ACHN (cell line): Measurements from ENCODE around the gene COG3.

Source experiments
- DNase-seq: peaks from one replicate; pipeline ENCODE4 v3.0.0-alpha.2; 2015
- in situ Hi-C: cut with HindIII; loops from 2 replicates; pipeline ENCODE4 v1.10.0; 2017; ENCODE audit warnings: low sequenced_read_pairs, low pct_ligation_motif_present, low pct_unique_long_range_greater_than_20kb

The COG3 gene

DNA sequence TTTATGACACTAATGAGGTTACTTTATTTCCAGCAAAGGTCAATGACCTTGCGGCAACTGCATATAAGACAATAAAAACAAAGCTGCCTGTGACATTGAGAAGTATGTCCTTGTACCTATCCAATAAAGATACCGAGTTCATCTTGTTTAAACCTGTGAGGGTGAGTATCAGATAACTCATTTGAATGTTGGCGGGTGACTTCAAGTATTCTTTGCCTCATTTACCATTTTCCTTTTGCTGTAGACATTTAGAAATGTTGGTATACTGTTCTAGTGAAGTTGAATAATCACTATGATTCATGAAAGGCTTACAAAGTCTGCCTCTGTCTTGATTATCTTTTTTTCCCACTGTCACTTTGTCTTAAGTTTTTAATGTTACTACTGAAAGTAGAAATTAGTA, 65.0 kb downstream of the COG3 start:
- in situ Hi-C loops: no loop called here
- no peak for DNase-seq

DNA sequence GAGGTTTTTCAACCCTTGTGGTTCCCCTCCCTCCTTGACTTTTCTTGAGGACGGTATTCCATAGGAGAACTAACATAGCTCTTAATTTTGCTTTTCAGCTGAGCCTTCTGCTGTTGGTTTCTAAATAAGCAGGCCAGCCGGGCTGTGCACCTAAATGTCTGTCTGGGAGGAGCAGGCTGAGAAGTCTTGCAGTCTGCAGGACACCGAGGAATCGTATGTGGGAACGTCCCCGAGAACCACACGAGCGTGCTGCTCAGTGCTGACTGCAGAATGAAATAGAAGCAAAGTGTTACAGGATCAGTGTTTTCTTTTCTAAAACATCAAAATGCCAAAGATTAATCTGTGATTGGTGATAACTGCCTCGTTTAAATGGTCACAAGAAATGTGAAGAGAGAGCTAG, 69.9 kb downstream of the COG3 start:
- in situ Hi-C loops: no loop called here
- DNase-seq: no peak

DNA sequence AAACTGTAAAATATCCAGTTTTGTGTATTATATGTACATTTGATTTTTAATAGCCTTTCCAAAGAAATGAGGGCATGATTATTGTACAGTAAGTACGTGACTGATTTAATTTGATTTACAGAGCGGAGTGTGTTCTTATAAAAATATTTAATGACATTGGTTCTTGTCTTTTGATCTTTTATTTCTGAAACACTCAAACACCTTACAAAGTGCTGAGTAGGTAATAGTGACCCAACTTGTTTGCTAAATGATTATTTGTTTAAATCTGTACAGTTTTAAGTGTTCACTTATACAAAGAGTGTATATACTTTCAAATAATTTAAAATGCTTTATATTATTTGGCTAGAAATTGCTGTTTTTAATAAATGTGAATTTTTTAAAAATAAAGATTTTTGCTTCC, 71.5 kb downstream of the COG3 start:
- DNase-seq: no peak
- in situ Hi-C loops: no loop called here

DNA sequence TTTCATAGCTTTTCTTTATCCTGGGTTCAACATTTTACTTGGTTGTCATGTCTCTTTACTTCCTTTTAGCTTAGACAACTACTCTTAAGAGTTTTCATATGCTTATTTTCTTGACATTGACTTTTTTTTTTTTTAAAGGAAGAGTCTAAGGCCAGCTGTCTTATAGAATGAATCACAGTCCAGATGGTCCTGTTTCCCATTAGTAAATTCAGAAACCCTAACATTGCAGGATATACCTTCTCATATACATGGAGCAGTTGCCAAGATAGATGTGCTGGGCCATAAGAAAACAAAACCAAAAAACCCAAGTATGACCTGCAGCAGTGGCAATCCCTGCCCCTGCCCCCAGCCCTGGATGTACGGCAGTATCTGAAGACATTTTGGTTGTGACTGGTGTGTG, 72.8 kb downstream of the COG3 start:
- in situ Hi-C loops: no loop called here
- DNase-seq: no peak

DNA sequence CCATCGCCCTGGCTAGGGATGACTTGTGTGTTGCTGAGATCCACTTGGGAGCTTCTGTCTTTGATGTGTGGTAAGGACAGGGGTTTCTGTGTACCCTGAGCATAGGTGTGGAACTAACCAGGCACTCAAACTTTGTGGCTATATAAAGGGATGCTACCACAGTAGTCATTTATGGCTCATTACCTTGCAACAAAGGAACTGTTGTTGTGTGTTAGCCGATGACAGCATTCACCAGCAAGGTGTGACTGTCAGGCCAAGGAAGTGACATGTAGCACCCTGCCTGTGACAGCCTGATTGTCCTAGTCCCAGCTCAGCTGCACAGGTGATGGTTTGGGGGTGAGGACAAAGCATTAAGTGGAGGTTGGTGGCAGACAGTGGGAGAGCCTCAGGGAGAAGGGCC, 73.6 kb downstream of the COG3 start:
- no peak for DNase-seq
- in situ Hi-C loops: no loop called here

DNA sequence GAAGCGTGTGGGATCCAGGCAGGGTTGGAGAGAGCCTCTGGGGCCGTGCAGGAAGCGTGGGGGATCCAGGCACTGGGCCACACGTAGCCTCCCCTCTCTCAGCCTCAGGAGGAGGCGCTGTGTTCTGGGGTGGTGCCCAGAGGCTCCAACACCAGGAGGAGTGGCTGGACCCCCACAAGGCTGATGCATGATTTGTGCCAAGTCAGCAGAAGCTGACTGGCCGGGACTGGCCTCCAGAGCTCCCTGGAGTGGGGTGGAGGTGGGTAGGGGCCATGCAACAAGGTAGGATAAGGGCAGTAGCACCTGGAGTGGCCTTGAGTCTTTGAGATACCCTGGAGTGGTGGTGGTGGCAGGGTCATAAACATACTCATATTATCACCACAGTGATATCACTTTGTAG, 75.5 kb downstream of the COG3 start:
- in situ Hi-C loops: no loop called here
- DNase-seq: no peak

DNA sequence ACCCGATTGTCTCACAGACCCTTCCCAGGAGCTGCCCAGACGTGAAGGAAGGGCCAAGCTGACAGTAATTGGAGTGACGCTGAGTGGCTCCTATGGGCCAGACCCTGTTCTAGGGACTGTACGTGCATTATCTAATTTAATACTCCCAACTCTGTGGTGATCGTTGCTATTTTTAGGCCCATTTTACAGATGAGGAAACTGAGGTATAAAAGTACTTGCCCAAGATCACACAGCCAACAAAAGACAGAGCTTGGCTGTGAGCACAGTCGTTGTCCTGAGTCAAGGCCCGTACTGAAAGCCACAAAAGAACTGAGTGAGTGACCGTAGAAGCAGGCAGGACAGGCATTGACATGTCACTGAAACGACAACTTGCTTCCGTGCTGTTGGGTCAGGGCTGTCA, 76.1 kb downstream of the COG3 start:
- no peak for DNase-seq
- in situ Hi-C loops: no loop called here

DNA sequence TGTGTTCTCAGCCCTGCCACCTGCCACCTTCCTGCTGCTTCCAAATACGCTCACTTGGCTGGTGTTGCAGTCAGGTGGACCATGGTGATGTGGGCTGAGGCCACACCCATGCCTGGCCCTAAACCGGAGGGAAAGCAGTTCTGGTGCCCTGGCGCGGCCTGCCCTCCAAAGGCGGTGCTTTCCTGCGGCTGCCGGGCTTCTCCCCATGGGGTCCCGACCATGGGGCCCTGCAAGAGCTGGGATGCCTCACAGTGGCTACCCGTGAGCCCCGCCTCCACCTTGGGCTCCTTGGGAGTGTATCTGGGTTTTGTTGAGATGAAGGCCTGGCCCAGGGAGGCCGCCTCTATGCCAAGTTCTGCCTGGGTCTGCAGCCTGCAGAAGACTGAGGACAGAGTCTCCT, 77.1 kb downstream of the COG3 start:
- in situ Hi-C loops: no loop called here
- DNase-seq: no peak

DNA sequence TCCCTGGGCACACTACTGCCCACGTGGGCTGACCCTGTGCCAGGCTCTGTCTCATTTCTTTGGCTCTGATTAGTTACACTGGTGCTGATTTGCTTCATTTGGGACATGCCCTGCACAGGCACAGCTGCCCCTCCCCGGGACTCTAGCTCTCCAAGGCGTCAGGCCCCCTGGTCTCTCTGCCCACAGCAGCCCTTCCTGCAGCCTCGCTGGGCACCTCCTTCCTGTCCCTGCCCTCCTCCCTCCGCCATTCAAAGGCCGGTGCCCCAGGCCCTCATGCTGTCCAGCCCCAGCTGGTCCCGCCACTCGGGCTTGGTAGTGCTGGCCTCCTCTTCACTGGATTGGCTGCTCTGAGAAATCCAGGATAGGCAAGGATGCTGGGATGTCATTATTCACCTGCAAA, 77.7 kb downstream of the COG3 start:
- in situ Hi-C loops: no loop called here
- no peak for DNase-seq

DNA sequence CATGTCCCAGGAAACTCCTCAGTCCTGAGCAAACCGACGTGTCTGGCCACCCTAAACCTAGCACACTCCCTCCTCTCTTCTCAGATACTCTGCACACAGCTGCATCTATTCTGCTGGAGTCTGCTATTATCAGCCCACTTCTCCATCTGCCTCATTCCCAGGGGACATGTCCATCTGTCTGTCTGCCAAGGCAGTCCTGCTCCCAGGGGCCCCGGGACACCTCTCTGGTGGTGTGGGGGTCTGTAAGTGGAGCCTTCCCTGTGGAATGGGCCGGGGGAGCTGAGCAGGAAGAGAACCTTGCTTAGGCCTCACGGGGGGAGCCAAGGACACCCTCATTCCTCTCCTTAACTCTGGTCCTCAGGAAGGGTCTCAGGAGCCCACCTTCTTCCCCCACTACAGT, 78.1 kb downstream of the COG3 start:
- no peak for DNase-seq
- in situ Hi-C loops: no loop called here

DNA sequence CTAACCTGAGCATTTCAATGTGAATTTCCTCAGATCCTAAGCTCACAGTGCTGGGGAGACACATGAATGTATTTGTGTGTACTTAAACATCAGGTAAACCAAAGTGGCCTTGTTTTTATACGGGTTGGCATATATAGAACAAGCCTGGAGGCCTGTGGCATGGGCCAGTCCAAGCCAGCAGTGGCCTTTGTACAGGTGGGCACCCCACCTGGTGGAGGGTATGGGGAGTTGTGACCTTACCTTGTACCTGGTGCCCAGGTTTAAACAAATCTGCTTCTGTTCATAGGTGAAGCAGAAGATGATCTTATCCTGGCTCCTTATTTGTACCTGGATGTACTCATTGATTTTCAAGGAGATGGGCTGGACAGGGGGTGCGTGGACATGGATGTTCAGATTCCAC, 79.8 kb downstream of the COG3 start:
- no peak for DNase-seq
- in situ Hi-C loops: no loop called here

DNA sequence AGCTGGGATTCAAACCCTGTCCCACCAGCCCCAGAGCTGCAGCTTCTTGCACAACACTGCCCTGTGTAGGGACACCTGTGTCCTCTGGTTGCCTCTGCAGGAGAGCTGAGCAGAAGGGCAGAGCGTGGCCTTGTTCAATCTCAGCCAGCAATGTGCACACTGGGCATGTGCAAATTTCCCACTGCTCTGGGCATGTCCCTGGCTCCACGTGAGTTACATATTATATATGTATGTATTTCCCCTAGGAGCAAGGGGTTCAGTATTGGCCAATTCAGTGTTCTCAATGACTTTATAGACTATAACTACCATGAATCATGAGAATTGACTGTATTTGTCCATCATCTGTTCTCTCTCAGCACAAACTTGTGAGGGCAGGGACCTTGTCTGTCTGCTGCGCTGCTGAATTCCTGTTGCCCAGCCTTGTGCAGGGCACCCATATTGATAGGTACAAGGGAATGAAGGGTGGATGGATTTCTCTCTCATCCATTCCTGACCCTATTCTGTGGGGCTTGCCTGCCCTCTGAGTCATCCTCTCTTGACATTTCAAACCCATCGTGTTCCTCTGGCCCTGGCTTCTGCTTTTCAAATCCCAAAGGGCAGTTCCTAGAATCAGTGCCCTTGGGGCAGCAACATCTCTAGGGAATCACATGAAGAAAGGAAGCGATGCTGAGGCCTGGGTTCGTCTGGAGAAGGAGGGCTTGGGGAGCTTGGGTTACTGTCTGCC, 81.1 kb downstream of the COG3 start:
- no peak for DNase-seq
- in situ Hi-C loops: no loop called here

DNA sequence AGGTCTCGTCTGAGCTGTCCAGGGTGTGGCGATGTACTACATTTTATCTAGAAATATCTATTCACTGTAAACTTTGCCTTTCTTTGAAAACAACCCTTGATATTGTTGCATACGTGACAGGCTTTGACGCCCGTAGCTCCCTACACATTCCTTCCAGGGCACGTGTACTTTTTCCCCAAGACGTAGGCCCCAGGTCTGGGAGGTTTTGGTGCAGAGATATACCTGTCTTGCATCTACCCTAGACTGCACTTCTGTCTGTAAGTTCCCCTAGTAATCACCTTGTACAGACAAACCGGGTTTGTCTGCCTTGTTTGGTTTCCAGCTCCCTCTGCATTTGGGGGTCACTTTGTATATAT, 81.6 kb downstream of the COG3 start:
- DNase-seq: no peak
- in situ Hi-C loops: no loop called here

DNA sequence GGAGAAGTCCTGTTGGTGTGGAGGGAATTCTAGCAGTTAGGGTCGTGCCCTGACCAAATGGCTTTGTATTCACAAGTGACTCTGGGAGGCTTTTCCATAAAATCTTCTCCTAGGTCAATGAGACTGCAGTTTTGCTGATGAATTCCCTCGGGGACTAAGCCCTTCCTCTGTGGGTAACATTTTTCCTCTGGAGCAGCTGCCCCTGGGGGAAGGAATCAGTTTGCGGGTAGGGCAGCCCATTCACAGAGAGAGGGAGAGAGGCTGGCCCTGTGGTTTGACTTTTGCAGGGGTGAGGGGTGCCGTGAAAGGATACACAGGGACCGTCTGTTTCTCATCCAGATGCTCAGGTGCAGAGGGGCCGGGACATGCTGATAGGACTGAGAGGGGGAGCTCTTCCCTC, 83.5 kb downstream of the COG3 start:
- DNase-seq: no peak
- in situ Hi-C loops: no loop called here

DNA sequence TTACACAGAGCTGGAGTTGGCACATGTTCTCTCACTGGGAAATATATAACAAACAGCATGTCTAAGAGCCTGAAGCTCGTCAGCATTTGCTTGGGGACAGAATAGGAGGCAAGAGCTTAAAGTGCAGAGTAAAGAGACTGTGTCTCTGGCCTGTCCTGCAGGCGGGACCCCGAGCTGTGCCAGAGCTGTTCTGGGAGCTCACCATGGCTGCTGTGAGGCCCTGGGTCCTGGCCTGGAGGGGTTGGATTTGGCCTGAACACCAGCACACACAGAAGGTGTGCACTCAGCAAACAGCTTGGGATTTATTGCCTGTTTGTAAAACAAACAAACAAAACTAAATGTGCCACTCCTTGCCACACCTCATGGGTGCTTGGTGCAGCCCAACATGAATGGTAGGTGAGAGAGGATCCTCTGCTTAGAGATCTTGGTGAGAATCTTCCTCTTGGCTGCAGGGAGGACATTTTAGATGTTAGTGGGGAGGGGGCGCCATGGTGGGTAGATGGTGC, 89.9 kb downstream of the COG3 start:
- no peak for DNase-seq
- in situ Hi-C loops: no loop called here

DNA sequence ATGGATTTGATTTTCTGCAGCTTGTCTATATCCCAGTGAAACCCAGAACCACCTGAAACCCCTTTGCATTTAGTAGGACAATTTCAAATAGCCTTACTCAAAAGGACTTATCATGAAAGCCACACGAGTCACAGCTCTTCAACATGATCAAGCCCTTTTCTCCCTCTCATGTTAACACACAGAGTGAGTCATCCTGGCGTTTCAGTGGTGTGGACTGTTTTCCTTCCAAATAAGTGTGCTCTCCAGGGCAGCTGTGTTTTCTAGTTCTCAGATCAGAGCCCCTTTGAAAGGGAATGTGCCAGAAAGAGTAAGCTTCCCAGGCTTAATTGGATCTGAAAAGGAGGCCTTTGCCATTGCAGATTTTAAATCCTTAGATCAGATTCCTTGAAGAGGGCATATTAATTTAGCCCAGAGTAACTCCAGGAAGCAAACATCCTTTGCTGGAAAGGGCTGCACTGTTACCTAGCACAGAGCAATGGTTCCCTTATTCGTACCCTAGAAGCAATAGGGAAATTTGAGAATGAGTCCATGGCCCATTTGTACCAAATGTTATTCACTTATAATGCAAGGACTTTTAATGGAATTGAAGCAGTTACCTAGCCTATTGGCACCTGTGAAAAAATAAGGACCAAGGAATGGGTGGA, 99.5 kb downstream of the COG3 start:
- no peak for DNase-seq
- in situ Hi-C loops: no loop called here

DNA sequence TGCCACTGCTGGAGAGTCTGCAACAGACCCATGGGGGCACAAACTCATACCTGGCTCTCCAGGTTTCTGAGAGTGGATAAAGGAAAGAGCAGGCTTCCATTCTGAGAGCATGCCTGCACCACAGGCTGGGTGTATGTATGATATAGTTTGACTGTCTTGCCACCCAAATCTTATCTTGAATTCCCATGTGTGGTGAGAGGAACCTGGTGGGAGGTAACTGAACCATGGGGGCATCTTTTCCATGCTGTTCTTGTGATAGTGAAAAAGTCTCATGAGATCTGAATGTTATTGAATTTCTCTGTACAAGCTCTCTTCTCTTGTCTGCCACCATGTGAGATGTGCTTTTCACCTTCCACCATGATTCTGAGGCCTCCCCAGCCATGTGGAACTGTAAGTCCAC, 100.6 kb downstream of the COG3 start:
- in situ Hi-C loops: no loop called here
- DNase-seq: no peak

DNA sequence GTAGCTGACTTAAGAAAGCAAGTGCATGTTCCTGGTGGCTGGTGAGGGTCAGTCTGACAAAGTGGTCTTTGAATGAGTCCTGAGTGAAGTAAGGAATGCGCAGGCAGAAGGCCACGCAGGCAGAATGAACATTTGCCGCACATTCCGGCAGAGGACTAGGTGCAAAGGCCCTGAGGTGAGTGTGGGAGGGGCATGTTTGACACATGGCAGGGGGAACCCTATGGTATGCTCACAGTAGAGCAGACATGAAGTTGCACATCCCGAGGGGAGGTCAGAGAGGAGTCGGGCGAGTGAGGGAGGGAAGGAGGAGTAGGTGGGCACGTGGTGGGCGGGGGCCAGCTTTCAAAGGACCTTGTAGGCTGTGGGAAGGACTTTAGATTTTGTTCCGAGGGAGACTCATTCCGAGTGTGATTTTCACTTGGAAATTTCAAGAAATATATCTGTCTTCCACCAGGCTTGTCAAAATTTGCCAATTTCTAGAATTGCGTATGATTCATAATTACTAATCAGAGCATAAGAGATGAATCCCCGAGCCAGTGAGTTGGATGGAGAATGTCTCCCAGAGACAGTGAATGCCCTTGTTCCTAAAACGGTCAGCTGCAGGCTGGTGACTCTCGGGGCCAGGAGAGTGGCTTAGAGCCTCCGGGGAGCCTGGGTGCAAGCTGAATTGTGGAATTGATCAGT, 110.5 kb downstream of the COG3 start:
- in situ Hi-C loops: no loop called here
- no peak for DNase-seq

DNA sequence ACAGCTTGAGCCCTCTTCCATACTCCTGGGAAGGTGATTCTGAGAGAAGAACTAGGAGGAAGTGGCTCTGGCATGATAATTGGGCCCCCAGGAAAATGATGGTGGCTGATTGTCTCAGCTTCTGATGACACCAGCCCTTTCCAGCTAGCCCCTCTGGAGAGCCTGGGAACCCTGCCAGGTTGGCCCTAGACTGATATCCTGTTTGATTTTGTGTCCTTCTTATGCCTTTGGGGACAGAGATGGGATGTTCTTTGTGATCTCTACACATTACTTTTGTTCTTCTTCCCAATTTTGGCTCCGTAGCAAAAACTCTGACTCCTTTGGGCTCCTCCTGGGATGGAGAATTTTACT, 111.1 kb downstream of the COG3 start:
- no peak for DNase-seq
- in situ Hi-C loops: no loop called here

DNA sequence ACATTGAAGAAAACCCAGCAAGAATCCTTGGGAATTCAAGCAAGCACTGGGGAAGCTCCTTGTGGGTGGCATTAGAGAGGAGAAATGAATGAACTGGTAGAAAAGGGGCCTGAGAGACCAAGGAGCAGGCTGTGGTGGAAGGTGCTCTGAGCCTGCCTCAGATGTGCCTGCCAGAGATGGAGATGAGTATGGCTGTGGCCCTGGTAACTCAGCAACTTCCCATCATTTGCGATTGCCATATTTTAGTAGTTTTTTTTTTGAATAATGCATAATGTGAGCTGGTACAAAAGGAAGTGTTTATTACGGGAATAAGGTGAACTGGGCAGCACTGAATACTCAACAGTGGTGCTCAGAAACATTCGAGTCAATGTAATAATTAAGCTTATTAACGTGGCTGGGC, 111.7 kb downstream of the COG3 start:
- DNase-seq: no peak
- in situ Hi-C loops: no loop called here
